ENCODE results near the gene DNAH14.

GRCh38 chr1:225258811-225259210 lies 329.3 kb downstream of the DNAH14 start:
- TF ChIP-seq CTCF (IDR thresholded peaks at IDR 0.05 in 2 of 3, conservative IDR thresholded peaks at IDR 0.05 in 1 of 3; ENCODE audit: control insufficient read depth in 2 of 3, extremely low read depth in 1 of 3, insufficient read depth in 1 of 3, low read depth in 3 of 3, low read length in 3 of 3) = no peak
- TF ChIP-seq EZH2 (IDR thresholded peaks at IDR 0.05; ENCODE audit: borderline replicate concordance, control insufficient read depth, low read depth, low read length) = no peak
- TF ChIP-seq MTA3 (IDR thresholded peaks at IDR 0.05; ENCODE audit: borderline replicate concordance, low read length) = no peak
- no peak for TF ChIP-seq JUNB (IDR thresholded peaks at IDR 0.05)
- TF ChIP-seq SUZ12 (IDR thresholded peaks at IDR 0.05; ENCODE audit: unreplicated experiment) = no peak
- no peak for TF ChIP-seq REST (IDR thresholded peaks at IDR 0.05; ENCODE audit: low read depth, low read length)
- TF ChIP-seq SP1 (IDR thresholded peaks at IDR 0.05; ENCODE audit: low read depth, low read length) = no peak
- TF ChIP-seq ETV6 (conservative IDR thresholded peaks at IDR 0.05 in 1 of 2, IDR thresholded peaks at IDR 0.05 in 1 of 2; ENCODE audit: borderline replicate concordance in 1 of 2, low read depth in 1 of 2) = no peak
- no peak for TF ChIP-seq EP300 (IDR thresholded peaks at IDR 0.05; ENCODE audit: borderline replicate concordance in 1 of 2, control insufficient read depth in 1 of 2, low read depth in 2 of 2, low read length in 2 of 2)
- no peak for TF ChIP-seq SREBF2 (IDR thresholded peaks at IDR 0.05; ENCODE audit: low read length)
- TF ChIP-seq NFIC (IDR thresholded peaks at IDR 0.05; ENCODE audit: low read depth, low read length) = no peak

All from GM12878 (cell line).